ENCODE measurements around the gene SHC2.

The SHC2 gene

GRCh38 chr19:406135-406781 is 54.6 kb downstream of the SHC2 start:
- no peak overlapping the region for H3K4me3 ChIP-seq (ENCODE audit: low read depth, low read length)
- no peak for DNase-seq (ENCODE audit: low read depth)

DNA sequence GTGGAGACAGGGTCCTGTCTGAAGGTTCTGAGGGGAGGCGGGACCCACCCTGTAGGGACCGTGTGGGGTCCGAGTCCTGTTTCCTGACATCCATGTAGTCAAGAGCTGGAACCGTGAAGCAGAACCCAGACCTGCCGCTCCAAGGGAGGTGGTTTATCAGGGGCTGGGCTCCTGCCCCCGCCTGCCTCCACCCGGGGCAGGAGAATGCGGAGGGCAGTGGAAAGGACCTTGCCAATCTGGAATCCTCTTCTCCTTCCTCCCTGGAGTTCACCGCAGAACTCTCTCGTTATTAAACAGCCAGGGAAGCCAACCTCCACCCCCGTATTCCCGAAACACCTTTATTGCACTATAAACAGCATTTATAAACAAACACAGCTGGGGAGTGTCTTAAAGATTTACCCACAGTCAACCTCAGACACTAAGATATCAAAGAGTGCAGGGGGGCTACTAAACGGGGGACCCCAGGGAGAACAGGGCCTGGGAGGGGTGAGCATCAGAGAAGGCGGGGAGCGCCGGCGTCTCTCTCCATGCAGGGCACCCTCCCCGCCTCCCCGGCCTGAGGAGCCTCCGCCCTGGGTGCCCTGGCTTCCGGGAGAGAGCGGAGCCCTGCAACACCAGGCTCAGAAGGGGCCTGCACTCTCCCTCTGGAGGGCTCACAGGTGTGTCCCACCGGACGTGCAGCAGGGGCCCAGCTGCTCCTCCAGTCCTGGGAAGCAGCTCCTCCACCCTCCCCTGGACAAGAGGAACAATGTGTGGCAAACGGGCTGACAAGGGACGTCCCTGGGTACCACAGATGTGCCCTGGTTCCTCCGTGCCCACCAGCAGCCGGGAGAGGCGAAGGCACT is 55.5 kb downstream of the SHC2 start:
- TF ChIP-seq, protein P1, sequence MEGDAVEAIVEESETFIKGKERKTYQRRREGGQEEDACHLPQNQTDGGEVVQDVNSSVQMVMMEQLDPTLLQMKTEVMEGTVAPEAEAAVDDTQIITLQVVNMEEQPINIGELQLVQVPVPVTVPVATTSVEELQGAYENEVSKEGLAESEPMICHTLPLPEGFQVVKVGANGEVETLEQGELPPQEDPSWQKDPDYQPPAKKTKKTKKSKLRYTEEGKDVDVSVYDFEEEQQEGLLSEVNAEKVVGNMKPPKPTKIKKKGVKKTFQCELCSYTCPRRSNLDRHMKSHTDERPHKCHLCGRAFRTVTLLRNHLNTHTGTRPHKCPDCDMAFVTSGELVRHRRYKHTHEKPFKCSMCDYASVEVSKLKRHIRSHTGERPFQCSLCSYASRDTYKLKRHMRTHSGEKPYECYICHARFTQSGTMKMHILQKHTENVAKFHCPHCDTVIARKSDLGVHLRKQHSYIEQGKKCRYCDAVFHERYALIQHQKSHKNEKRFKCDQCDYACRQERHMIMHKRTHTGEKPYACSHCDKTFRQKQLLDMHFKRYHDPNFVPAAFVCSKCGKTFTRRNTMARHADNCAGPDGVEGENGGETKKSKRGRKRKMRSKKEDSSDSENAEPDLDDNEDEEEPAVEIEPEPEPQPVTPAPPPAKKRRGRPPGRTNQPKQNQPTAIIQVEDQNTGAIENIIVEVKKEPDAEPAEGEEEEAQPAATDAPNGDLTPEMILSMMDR (IDR thresholded peaks at IDR 0.05; ENCODE audit: low read depth, low read length, missing control alignments) = no peak
- no peak for DNase-seq (ENCODE audit: low read depth)
- no peak overlapping the region for H3K4me3 ChIP-seq (ENCODE audit: low read depth, low read length)

More at GRCh38 chr19:406135-406781, 54.6 kb downstream of the SHC2 start:
- TF ChIP-seq, protein P1 (IDR thresholded peaks at IDR 0.05; ENCODE audit: low read depth, low read length, missing control alignments) = no peak

- TF ChIP-seq, protein P1 (IDR thresholded peaks at IDR 0.05; ENCODE audit: low read depth, low read length, missing control alignments) = no peak
- H3K4me3 ChIP-seq (ENCODE audit: low read depth, low read length) = no peak overlapping the region
- DNase-seq (ENCODE audit: low read depth) = no peak
These were observed 57.4 kb downstream of the SHC2 start for GRCh38 chr19:403221-404027.

- TF ChIP-seq, protein P1 (IDR thresholded peaks at IDR 0.05; ENCODE audit: low read depth, low read length, missing control alignments) = no peak
- DNase-seq (ENCODE audit: low read depth) = no peak
- no peak overlapping the region for H3K4me3 ChIP-seq (ENCODE audit: low read depth, low read length)
These were observed 58.0 kb downstream of the SHC2 start for GRCh38 chr19:402786-403185.

GRCh38 chr19:401866-402511 is 58.8 kb downstream of the SHC2 start:
- no peak overlapping the region for H3K4me3 ChIP-seq (ENCODE audit: low read depth, low read length)
- DNase-seq (ENCODE audit: low read depth) = no peak
- TF ChIP-seq, protein P1 (IDR thresholded peaks at IDR 0.05; ENCODE audit: low read depth, low read length, missing control alignments) = no peak
